ENCODE results near the gene BAG5. TPM values are rescaled to one million over a fixed set of nuclear protein-coding genes. Genes with fewer than 3 reads are reported as not detected.

BAG5 gene
- total and polyA plus RNA-seq, 2 donors (not counting 1 experiment from before 2014, with no cell fraction given) = 7.4 to 31.6 TPM

DNA sequence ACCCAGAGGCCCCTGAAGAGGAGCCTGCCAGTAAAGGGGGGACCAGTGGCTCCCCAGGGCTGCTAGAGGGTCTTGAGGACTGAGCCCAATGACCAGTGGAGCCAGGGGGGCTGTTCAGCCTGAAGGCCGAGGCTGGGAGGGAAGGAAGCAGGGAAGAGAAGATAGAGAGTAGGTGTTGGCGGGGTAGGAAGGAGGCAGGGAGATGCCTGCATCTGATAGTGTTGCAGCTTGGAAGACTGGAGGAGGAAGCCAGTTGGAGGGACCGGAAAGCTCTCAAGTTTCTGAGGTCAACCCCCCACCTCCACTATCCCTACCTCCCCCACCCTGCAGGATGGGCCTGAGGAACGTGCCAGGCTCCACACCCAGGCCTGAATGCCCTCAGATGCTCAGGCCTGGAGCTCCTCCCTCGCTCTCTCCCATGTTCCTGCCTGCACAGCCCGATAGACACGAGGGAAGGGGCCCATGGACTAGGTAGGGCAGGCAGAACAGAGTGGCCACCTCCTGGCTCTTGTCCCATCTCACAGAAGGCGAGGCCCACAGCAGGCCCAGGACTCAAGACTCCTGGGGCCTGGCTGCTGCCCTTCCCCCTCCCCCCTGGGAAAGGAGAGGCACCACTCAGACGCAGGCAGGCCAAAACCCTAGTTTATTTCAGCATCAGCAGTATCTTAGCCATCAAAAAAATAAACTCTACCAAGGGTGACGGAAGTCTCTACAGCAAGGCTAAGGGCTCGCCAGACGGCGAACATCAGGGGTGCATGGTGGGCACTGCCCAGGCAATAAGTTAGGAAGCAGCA lies 43.2 kb downstream of the BAG5 start:
- Histone ChIP-seq H3K36me3 (replicated peaks in 1 of 2; ENCODE audit: control extremely low read depth in 1 of 2, control insufficient read depth in 1 of 2, extremely low read depth in 1 of 2, insufficient read depth in 2 of 2, low read length in 1 of 2) (no peaks in the 10 kb centered on the region), H2AFZ (ENCODE audit: insufficient read depth, low read depth, low read length, poor library complexity, severe bottlenecking) (no peak overlapping the region), H3K27me3 (replicated peaks in 1 of 4; ENCODE audit: control extremely low read depth in 1 of 4, control insufficient read depth in 3 of 4, insufficient read depth in 4 of 4, low read length in 3 of 4) (peaks cover 0 to 32% (median 11%) of the 10 kb centered on the region in 4 experiments), H3K79me2 (ENCODE audit: control insufficient read depth, insufficient read depth, low read length) (no peaks in the 10 kb centered on the region), H3K27ac (ENCODE audit: low read length in 2 of 2) (no peak overlapping the region), H3K9me3 (ENCODE audit: control extremely low read depth in 1 of 3, control insufficient read depth in 2 of 3, insufficient read depth in 1 of 3, low read length in 2 of 3) (peaks cover 0 to 14% (median 0%) of the 10 kb centered on the region in 3 donors), H4K20me1 (ENCODE audit: control insufficient read depth, insufficient read depth, low read length, poor library complexity, severe bottlenecking) (peaks cover 11% of the 10 kb centered on the region), H3K4me2 (replicated peaks; ENCODE audit: low read depth, low read length, poor library complexity, severe bottlenecking) (no peak overlapping the region), H3K4me1 (ENCODE audit: control insufficient read depth in 2 of 2, insufficient read depth in 2 of 2, low read length in 2 of 2) (peaks cover 22 to 31% of the 10 kb centered on the region in 2 donors), H3K4me3 (ENCODE audit: control extremely low read depth in 1 of 5, extremely low read depth in 1 of 5, insufficient read depth in 1 of 5, low read depth in 2 of 5, low read length in 4 of 5) (no peak overlapping the region), H3K9ac (ENCODE audit: low read length) (no peak overlapping the region)
- H3K27me3 Mint-ChIP-seq = peaks cover 3% of the 10 kb centered on the region
- TF ChIP-seq CTCF (IDR thresholded peaks at IDR 0.05) (no peak), EZH2 (IDR thresholded peaks at IDR 0.05; ENCODE audit: borderline replicate concordance, insufficient read depth, low read depth, low read length, poor library complexity, severe bottlenecking) (no peak)
- ChIA-PET CTCF (interaction anchor here (0.8 to 6.1 kb wide), 16 partner anchors 9 to 414 kb away, joined by 3 to 128 read pairs (median 6); partner anchors contain the start of gene TRMT61A), POLR2A (interaction anchor here (0.5 to 1.3 kb wide), 4 partner anchors 8 to 441 kb away, joined by 3 to 5 read pairs (median 3); no protein-coding TSS in a partner anchor)
- 46% methylated on average over 10 of the region's 13 CpGs for WGBS (ENCODE audit: insufficient coverage)
- ATAC-seq (ENCODE audit: low read depth) = no peak
- DNase-seq = no peak
- intact Hi-C loops (cut with micrococcal nuclease) = no loop called here
- H3K4me3 Mint-ChIP-seq = peak overlapping the region; percentile 60
- no peaks in the 10 kb centered on the region for H3K9me3 Mint-ChIP-seq (ENCODE audit: insufficient read depth)
- H3K4me1 Mint-ChIP-seq = peaks cover 13% of the 10 kb centered on the region
- H3K27ac Mint-ChIP-seq = no peak overlapping the region

Data from B cell (primary cell).